ENCODE measurements around the gene B4GALT1.
"Not testable (repeated sequence)": the region's sequence is repeated elsewhere in the genome, so short reads cannot be mapped to it uniquely, and the experiment has no call there.

Gene B4GALT1

DNA sequence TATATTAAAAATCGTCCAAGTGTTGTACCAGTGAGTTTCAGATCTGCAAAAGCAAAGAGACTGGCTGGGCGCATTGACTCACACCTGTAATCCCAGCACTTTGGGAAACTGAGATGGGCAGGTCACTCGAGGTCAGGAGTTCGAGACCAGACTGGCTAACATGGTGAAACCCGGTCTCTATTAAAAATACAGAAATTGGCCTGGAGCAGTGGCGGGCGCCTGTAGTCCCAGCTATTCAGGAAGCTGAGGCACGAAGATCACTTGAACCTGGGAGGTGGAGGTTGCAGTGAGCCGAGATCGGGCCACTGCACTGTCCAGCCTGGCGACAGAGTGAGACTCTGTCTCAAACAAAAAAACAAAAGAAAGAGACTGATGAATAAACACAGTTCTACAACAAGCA is 18.3 kb upstream of the B4GALT1 start:
- no peak for DNase-seq (ENCODE audit: low read depth in 2 of 2)

DNA sequence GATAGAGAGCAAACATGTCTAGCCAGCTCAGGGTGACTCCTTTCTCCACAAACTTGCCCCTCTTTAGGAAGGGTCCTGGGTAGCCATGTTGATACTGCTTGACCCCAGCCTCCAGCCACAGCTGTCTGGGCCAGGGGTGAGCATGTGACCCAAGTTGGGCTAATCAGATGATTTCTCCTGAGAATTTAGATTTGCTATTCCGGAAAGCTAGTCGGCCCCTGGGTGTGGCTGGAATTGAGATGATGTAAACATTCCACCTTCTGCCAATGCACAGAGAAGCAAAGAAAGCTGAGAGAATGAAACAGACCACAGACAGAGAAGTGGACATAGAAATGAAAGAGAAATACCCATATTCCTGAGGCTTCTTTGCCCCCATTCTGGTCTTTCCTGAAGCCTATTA is 17.8 kb upstream of the B4GALT1 start:
- DNase-seq (ENCODE audit: low read depth in 2 of 2) = no peak

DNA sequence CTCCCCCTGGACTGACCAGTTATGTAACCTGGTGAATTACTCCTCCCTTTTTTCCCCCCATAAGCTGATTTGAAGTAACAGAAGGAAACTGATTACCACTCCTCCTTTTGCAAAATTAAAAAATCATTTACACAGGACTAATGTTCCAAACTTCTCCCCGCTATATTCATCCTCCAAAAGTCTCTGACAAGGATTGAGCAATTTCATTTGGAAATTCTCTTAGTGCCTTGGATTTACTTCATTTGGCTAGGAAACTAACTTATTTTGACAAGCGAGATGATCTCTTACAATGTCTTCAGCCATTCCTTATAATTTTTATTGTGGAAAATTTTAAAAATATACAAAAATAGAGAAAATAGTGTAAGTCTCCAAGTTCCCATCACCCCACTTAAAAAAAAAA is 15.4 kb upstream of the B4GALT1 start:
- DNase-seq (ENCODE audit: low read depth in 2 of 2) = no peak

DNA sequence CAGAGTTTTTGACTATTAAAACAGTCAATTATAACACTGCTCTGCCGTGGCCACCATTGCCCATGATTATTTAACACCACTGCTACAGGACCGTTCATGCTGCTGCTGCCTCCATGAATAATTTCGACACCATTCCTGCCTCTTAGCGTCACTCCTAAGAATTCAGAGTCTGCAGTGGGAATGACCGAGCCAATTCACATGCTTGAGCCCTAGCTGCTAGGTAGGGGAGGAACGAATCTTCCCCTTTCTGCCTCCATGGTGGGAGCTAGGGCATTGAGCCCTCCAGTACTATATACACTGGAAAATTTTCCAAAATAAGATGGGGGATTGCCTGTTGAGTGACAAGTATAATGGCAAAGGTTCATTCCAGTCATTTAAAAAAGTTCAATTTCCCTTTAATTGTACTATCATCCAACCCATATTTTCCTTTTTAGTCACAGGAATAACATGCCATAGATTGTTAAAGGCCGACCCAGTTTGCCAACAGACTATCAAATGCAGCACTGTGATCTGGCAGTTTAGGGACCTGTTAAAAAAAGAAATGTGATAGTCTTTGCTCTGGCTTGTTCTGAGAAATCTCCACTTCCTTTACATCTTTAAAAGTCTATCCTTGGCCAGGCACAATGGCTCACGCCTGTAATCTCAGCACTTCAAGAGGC is 13.5 kb upstream of the B4GALT1 start:
- no peak for DNase-seq (ENCODE audit: low read depth in 2 of 2)

DNA sequence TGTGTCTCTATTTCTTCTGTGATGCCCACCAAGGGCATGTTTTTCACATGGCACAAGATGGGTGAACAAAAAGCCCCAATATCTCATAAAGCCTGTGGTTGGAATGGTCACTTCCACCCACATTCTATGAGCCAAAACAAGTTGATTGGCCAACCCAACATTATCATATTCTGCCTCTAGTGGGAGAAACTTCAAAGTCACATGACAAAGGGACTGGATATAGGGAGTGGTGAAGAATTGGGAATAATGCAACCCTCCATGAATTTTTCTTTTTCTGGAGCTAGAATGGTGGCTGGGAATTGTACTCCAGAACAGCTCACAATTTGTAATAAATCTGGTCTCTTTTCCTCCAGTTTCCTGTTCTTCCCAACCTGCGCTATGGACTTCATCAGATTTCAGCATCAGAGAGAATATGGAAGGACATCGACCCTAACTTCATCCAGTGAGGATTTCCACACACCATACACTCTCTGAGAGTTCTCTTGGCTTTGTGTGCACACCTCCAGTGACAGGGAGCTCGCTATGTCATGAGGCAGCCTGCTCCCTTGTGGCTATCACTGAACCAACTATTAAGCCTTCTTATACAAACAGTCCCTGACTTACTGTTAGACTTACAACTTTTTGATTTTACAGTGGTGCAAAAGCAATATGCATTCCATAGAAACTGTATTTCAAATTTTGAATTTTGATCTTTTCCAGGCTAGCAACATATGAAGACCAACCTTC is 12.0 kb upstream of the B4GALT1 start:
- DNase-seq (ENCODE audit: low read depth in 2 of 2) = no peak

DNA sequence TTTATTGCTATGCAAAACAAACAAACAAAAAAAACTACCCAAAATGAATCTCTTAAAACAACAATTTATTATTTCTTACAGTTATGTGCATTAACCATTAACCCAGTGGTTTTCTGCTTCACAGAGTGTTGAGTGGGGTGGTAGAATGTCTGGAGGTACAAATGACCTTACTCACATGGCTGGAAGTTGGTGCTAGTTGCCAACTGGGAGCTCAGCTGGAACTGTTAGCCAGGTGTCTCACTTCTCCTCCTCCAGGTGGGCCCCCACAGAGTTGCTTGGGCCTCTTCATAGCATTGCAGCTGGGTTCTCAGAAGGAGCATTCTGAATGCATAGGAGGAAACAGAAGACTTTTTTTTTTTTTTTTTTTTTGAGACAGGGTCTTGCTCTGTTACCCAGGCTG is 10.5 kb upstream of the B4GALT1 start:
- no peak for DNase-seq (ENCODE audit: low read depth in 2 of 2)

DNA sequence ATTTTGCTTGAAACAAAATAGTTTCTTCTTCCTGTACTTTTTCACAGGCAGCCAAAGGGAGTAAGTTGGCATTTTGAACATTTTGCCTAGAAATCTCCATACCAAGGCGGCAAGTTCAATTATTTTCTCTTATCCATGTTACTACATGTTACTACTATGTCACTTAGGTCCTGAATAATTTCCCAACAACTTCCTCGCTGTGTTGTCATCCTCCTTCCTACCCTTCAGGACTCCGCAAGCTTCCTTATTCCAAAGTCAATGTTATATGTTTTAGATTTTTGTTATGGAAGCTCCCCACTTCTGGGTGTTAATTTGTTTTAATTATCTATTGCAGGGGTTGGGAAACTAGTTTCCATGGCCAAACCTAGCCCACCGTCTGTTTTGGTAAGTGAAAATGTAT is 9.9 kb upstream of the B4GALT1 start:
- DNase-seq (ENCODE audit: low read depth in 2 of 2) = no peak

DNA sequence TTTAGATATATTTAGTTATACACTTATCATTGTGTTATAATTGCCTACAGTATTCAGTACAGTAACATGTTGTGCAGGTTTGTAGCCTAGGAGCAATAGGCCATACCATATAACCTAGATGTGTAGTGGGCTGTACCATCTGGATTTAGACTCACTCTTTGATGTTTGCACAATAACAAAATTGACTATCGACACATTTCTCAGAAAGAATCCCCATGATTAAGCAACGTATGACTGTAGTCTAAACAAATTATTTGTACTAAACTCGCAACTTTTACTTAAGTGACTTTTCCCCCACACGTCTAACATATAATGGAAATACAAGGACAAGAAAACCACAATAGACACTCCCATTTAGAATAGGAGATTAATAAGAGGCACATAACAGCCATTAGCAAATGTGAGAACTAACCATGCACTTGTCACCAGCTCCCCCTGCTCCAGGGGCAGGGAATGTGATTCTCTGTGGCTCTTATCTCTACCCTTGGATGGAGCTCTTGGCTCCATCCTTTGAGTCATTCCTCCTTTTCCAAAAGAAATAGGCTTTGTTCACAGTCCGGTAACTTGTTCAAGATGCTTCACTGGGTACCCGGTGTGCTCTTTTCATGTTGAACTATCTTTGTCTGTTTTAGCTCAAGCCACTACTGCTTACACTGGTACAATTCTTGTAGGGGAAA is 8.7 kb upstream of the B4GALT1 start:
- no peak for DNase-seq (ENCODE audit: low read depth in 2 of 2)

DNA sequence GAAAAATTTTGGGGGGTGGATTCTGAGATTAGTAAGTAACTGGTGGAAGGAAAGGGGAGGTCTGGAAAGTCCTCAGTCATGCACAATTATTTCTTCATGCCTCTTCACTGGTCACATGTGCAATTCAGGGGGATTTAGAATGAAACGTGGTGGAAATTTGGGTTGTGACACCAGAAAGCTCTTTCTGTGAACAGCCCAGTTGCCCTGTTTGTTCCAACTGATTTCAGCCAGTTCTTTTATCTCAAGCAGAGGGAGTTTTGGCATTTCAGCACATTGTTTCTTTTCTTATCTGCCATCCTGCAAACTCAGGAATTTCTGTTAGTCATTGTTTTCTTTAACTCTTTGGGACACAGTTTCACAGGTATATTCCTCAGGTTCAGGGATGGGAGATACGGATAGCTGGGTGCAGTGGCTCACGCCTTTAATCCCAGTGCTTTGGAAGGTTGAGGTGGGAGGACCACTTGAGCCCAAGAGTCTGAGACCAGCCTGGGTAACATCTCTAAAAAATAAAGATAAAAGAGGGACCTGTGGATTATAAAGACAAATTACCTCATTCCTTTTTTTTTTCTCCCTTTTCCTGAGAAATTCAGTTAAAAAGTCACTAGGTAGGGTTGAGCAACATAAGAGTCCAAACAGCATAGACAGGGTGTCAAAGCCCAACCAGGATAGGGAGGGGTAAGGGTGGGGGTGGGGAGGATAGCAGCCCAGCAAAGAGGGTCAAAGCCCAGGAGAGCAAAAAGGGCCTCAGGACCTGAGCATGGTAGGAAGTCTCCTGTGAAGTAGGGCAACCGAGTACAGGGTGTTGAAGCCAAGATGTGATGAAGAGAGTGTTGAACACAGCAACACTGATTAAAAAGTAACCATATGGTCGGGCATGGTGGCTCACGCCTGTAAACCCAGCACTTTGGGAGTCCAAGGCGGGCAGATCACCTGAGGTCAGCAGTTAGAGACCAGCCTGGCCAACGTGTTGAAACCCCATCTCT is 5.4 kb upstream of the B4GALT1 start:
- no peak for DNase-seq (ENCODE audit: low read depth in 2 of 2)

DNA sequence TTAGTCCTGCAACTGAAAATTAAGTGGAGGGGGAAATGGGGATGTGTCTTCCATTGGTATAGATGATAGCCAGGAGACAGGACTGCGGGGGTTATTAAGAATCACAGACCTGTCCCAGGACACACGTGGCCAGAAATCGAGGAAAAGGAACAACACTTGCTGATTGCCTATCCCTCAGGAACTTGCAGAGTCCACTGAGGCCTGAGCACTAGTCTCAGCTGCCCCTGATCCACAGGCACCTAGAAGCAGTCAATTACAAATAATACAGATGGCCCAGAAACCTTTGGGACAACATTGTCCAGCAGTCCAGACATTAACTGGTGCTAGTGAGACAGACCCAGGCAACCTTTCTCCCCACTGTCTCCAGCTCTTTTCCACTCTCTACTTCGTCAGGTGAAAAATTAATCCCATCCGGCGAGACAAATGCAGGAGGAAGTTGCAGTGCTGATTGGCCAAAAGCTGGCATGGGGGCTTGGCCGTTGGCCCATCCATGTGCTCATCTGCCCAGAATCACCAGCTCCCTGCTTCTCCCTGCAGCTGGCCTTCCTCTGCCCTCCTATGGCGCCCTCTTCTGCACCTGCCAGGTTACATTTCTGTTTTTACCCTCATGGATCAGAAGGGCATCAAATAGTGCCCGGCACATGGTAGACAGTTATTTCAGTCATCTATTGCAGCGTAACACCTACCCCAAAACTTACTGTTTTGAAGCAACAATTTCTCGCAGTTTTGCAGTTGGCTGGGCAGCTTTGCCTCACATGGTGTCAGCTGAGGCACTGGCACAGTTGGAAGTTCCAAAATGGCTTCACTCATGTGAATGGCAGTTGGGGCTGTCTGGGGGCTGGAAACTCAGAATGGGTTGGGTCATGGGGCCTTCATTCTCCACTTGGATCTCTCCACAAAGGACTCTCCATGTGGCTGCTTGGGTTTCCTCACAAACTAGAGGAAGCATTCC is 3.6 kb upstream of the B4GALT1 start:
- DNase-seq (ENCODE audit: low read depth in 2 of 2) = no peak

DNA sequence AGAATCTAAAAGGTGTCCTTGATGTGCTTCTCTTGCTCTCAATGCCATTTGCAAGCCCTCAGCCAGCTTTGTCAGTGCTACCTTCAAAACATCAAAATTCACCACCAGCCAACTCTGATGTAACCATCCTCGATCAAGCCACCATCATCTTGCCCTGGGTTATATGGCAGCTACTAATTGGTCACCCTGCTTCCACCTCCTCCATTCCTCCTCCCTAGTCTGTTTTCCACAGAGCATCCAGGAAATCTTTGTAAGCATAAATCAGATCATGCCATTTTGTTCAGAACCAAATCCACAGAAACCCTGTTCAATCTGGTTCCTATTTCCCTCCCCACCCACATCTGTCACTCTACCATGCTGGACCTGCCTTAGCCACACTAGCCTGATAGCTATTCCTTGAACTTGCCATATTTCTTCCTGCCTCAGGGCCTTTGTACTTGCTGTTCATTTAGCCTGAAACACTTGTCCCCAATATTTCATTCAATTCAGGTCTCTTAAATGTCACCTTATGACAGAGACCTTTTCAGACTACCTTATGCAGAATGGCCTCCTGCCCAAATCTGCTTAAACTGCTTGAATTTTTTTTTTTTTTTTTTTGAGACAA is 1.9 kb upstream of the B4GALT1 start:
- DNase-seq (ENCODE audit: low read depth in 2 of 2) = no peak

DNA sequence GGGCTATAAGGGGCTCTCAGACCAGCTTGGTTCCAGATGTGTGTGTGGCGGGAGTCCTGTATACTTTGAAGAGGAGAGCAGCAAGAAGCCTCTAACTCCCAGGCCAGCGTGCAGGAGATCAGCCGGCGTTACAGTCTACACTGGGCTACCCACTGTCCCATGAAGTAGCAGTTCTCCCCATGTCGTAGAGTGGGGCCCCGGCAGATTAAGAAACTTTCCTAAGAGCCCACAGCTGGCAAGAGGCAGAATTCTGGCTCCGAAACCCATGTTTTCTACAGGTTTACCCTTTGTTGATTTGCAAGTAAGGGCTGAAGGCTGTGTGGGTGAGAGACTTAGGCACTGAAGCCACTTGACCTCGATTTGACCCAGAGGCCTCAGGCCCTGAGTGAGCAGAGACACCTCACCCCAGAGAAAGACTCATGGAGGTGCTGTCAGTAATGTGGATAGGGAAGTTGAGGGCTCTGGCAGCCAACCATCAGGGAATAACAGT is 881 bp upstream of the B4GALT1 start:
- DNase-seq (ENCODE audit: low read depth in 2 of 2) = no peak

DNA sequence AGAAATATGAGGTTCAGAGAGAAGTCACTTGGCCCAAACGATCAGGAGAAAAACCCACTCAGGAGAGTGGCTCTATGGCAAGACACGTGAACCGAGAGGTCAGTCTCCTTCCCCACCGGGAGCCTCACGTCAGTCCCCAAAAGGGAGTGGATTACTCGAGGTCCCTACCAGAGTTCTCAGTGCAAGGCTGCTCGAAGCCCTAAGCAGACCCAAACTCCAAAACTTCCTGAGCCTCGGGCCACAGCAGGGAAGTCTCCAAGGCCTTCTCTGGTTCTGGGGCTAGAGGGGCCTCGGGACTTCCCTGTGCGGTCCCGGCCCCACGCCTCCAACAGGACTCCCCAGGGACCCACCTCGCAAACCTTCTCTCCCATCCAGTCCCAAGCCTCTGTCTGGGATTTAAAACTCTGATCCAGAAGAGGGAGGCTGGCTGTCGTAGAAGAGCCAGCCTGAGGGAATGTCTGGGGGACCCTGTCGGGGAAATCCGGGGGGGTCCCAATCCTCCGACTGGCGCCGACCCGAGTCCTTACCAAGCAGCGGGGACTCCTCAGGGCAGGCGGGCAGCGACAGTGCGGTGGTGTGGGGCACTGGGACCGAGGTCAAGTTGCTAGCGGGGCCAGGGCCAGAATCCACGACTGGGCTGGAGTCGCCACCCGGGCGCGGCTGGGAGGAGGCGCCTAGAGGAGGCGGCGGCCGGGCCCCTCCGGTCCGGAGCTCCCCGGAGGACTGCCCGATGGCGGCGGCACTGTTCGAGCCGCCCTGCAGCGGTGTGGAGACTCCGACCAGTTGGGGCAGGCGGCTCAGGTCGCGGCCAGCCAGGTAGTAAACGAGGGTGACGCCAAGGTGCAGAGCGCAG is 679 bp downstream of the B4GALT1 start:
- DNase-seq (ENCODE audit: low read depth in 2 of 2) = no peak

DNA sequence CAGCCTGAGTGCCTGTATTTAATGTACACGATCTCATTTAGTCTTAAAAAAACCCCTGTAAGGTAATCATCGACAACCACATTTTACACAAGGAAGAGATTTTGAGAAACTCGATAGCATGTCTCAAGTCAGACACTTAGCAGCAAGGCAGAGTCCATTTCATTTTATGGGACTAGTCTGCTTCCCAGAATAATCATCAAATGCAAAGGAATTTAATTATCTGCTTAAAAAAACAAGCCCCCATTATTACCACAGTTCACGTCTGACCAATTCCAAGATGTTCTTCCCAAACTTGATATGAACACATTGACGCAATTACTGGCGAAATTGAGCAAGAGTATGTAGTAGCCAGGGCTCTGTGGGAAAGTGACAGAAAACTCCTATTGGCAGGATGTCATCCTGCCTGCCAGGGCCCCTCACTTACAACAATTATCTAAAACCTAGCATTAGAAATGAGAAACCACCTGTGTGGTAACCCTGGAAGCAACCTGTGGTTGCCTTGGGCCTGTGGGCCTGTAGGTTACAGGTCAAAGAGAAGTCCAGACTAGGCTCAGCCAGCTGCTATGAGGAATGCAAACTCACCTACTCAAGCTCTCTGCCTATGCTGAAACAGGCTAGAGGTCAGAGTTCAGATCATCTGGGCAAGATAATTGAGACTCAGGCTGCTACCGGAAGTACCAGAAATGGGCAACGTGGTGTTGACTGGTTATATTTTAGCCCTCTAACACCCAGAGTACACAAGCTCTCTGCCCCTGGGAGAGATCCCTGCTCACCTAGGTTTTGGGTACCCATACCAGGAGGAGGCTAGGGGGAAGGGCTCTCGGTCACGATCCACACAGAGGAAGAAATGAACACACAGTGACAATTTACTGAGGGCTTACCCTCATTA is 1.6 kb downstream of the B4GALT1 start:
- DNase-seq (ENCODE audit: low read depth in 2 of 2) = no peak

DNA sequence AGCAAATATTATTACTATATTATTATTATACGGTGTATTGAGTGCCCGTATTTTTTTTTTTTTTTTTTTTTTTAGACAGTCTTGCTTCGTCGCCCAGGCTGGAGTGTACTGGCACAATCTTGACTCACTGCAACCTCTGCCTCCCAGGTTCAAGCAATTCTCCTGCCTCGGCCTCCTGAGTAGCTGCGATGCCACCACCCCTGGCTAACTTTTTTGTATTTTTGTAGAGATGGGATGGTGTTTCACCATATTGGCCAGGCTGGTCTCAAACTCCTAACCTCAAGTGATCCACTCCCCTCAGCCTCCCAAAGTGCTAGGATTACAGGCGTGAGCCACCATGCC is 2.2 kb downstream of the B4GALT1 start:
- not testable (repeated sequence) for DNase-seq (ENCODE audit: low read depth in 2 of 2)

DNA sequence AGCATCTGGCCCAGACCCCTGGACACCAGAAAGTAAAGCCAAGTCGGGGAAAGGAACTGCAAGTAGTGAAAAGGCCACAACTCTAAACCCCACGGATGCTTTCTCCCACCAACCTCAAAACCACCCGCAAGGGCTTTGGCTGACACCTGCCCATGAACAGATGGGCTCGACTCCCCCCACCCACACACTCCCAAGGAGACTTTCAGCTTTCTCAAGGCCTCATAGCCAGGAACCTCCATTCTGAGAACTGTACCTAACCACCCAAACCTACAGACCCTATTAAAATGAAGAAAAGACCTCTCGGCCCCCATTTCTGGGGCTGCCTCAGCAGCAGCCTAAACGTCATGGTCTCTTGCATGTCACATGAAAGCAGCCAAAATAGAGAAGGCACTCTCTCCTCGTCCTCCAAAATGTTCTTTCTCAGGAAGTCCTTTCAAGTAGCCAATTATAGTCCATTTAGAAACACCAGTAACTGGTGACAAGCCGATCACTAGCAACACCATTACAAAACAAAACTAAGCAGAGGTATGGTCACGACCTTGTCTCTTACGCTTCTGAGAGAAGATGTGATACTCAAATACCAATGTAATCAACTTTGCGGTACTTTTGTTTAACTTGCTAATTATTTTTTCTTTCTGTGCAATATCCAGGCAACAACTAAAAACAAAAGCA is 2.9 kb downstream of the B4GALT1 start:
- DNase-seq (ENCODE audit: low read depth in 2 of 2) = no peak

DNA sequence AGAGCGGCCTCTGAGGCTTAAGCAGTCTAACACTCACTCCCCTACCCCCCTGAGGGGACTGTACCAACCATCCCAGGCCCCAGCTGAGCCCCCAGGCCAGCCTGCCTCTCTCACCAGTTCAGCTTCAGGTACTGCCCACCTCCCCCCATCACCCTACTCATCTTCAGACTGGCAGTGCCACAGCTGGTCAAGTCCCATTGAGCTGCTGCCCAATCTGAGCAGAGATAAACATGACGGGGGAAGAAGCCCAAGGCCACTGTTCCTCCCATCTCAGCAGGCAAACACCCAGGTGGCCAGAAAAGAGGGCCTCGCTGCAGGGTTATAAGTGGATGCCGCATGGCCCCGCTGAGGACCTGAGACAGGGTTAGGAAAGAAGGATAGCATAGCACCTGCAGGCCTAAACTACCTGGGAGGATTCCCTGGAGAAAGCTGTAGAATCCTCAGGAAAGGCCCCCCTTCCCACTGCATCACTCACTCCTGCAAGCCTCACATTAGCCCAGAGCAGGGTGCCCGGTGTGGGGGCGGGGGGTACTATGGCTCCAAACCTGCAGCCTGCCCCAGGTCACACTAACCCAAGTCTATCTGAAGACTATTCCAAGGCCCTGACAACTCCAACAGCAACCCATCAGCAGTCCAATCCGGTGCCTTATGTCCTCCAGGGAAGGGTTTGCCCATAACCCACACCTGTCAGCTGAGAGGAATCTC is 3.6 kb downstream of the B4GALT1 start:
- no peak for DNase-seq (ENCODE audit: low read depth in 2 of 2)

All from activated CD4-positive, alpha-beta T cell treated with anti-CD3 and anti-CD28 coated beads for 24 hours (primary cell).